HL-60 (cell line): Measurements from ENCODE around the gene ENOX1.

Experiments
- DNase-seq, 2 experiments: peaks; one replicate each; pipeline ENCODE4 v3.0.0-alpha.2; 2010 to 2020; ENCODE audit warnings: low read depth in 1 of 2, low spot score in 1 of 2
- H3K27ac ChIP-seq: fragments of 250-450 bp; sonication (Bioruptor Pico); replicated peaks from 2 replicates; pipeline ENCODE4 v1.5.1; 2020; ENCODE audit warnings: mild to moderate bottlenecking, moderate library complexity
- H3K27me3 ChIP-seq: fragments of 250-450 bp; sonication (Bioruptor Pico); 2 replicates; pipeline ENCODE4 v1.5.1; 2021; ENCODE audit warnings: mild to moderate bottlenecking, moderate library complexity; ENCODE audit not compliant: insufficient read depth, poor library complexity, severe bottlenecking
- H3K4me3 ChIP-seq: replicated peaks from 2 replicates; pipeline ENCODE4 v1.5.1; 2011; ENCODE audit warnings: mild to moderate bottlenecking, control low read depth, low read length; ENCODE audit not compliant: insufficient read depth
- GABPA ChIP-seq: IDR thresholded peaks from 2 replicates; pipeline ENCODE4 v1.6.1; 2012; ENCODE audit warnings: low read depth
- POLR2AphosphoS5 ChIP-seq: IDR thresholded peaks from 2 replicates; pipeline ENCODE4 v1.6.1; 2012; ENCODE audit warnings: low read depth
- SPI1 ChIP-seq: IDR thresholded peaks from 2 replicates; pipeline ENCODE4 v1.6.1; 2012; ENCODE audit warnings: low read depth, mild to moderate bottlenecking, borderline replicate concordance
- TF ChIP-seq, protein P1 (sequence below): IDR thresholded peaks from 2 replicates; pipeline ENCODE4 v1.6.1; 2012; ENCODE audit warnings: low read depth; ENCODE audit not compliant: insufficient replicate concordance
- TF ChIP-seq, protein P2 (sequence below): IDR thresholded peaks from one replicate; pipeline ENCODE4 v1.5.1; 2011; ENCODE audit warnings: low read length, control low read depth, inconsistent platforms; ENCODE audit not compliant: insufficient read depth

Gene ENOX1

DNA sequence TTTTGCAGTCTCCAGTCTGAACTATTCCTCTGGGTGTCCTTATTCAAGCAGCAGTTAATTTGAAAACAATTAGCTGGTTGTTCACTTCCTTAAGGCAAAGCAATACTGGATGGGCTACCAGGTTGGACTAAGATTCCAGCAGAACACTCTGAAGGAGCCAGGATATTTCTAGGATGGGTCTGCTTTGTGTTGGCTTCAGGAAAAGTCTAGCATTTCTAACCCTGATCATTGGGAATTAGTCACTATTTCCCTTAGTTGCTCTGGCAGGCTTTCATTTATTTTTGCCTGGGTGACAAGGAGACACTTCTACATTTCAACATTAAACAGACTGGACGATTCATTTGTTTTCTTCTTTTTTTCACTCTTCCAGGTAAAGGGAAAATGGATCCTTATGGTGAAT, 228.4 kb downstream of the ENOX1 start:
- Histone ChIP-seq H3K4me3 (no peak overlapping the region), H3K27me3 (no peaks in the 10 kb centered on the region), H3K27ac (no peak overlapping the region)
- DNase-seq: no peak
- TF ChIP-seq SPI1 (no peak), POLR2AphosphoS5 (no peak)

DNA sequence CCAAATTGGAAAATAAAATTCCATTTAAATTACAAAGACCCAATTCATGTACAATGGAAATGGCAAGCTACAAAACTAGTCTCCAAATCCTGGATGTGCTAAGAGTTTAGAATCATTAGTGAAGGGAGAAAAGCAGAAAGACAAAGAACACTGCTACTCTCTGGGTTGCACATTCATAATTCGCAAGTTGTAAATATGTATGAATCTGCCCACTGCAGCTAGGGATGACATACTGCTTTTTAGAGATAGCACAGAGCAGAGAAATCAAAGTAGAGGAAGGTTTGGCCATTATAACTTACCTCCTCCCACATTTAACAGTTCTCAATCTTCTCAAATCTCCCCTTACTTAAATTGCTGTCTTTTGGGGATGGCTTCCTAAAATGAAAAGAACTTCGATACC, 231.1 kb downstream of the ENOX1 start:
- TF ChIP-seq, protein P1, sequence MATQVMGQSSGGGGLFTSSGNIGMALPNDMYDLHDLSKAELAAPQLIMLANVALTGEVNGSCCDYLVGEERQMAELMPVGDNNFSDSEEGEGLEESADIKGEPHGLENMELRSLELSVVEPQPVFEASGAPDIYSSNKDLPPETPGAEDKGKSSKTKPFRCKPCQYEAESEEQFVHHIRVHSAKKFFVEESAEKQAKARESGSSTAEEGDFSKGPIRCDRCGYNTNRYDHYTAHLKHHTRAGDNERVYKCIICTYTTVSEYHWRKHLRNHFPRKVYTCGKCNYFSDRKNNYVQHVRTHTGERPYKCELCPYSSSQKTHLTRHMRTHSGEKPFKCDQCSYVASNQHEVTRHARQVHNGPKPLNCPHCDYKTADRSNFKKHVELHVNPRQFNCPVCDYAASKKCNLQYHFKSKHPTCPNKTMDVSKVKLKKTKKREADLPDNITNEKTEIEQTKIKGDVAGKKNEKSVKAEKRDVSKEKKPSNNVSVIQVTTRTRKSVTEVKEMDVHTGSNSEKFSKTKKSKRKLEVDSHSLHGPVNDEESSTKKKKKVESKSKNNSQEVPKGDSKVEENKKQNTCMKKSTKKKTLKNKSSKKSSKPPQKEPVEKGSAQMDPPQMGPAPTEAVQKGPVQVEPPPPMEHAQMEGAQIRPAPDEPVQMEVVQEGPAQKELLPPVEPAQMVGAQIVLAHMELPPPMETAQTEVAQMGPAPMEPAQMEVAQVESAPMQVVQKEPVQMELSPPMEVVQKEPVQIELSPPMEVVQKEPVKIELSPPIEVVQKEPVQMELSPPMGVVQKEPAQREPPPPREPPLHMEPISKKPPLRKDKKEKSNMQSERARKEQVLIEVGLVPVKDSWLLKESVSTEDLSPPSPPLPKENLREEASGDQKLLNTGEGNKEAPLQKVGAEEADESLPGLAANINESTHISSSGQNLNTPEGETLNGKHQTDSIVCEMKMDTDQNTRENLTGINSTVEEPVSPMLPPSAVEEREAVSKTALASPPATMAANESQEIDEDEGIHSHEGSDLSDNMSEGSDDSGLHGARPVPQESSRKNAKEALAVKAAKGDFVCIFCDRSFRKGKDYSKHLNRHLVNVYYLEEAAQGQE: no peak
- no peak for TF ChIP-seq POLR2AphosphoS5
- TF ChIP-seq, protein P2, sequence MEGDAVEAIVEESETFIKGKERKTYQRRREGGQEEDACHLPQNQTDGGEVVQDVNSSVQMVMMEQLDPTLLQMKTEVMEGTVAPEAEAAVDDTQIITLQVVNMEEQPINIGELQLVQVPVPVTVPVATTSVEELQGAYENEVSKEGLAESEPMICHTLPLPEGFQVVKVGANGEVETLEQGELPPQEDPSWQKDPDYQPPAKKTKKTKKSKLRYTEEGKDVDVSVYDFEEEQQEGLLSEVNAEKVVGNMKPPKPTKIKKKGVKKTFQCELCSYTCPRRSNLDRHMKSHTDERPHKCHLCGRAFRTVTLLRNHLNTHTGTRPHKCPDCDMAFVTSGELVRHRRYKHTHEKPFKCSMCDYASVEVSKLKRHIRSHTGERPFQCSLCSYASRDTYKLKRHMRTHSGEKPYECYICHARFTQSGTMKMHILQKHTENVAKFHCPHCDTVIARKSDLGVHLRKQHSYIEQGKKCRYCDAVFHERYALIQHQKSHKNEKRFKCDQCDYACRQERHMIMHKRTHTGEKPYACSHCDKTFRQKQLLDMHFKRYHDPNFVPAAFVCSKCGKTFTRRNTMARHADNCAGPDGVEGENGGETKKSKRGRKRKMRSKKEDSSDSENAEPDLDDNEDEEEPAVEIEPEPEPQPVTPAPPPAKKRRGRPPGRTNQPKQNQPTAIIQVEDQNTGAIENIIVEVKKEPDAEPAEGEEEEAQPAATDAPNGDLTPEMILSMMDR: no peak
- TF ChIP-seq GABPA: no peak
- no peak for TF ChIP-seq SPI1
- H3K4me3 ChIP-seq: no peak overlapping the region
- H3K27me3 ChIP-seq: no peaks in the 10 kb centered on the region
- H3K27ac ChIP-seq: no peak overlapping the region
- no peak for DNase-seq

DNA sequence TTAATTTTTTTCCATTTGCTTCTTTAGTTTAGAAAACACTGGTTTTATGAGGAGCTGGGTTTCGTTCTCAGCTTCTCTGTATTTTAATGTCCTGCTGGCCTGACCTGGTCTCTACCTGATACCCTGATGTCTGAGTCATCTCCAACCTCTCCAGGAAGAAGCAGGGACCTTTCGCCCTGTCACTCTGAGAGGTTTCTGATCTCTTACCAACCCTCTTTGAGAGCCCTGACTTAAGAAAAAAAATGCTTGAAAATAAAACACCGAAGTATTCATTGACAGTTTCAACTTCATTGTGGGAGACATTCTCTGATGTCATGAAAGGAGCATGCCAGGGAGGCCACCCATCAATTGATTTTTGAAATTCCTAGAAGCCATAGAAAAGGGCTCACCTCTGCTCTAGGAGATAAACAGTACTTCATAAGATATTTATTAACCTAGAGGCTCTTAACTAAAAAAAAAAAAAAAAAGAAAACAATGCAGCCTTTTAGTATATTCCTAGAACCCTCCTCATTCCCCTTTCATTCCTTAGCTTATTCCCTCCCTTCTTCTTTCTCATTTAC, 234.8 kb downstream of the ENOX1 start:
- Histone ChIP-seq H3K27me3 (peaks cover 3% of the 10 kb centered on the region), H3K27ac (no peak overlapping the region), H3K4me3 (no peak overlapping the region)
- TF ChIP-seq POLR2AphosphoS5 (no peak), GABPA (no peak), SPI1 (no peak)
- TF ChIP-seq, protein P2: no peak
- TF ChIP-seq, protein P1: no peak
- DNase-seq: no peak

DNA sequence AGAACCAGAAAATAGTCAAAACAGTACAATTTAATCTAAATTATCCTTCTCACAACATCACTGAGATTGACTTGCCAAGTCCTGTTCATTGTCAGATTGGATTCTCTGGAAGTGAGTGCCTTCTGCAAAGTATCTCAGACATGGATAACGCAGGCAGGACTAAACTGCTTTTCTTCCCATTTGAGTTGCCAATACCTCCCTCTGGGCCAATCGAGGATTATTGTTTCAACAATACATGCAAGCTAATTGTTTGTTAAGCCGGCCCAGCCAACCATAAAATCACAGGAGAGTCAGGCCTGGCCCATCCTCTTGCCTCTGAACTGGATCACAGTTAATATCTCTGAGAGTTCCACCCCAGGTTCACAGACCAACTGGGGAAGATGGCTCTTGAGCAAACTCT, 240.0 kb downstream of the ENOX1 start:
- no peak for DNase-seq
- peaks cover 3% of the 10 kb centered on the region for H3K27me3 ChIP-seq
- no peak for TF ChIP-seq GABPA
- TF ChIP-seq, protein P2: no peak
- no peak overlapping the region for H3K4me3 ChIP-seq
- no peak overlapping the region for H3K27ac ChIP-seq
